OCI-LY7 (cell line): ENCODE measurements around the gene TMEM131L. TPM values are rescaled to one million over a fixed set of nuclear protein-coding genes. Genes with fewer than 3 reads are reported as not detected.

ENCODE experiments used
- BruUV-seq: library from RNA; stranded (reverse); fragments of 400-500 nt; replicated peaks from 2 replicates; lab custom pipeline; 2021; lab: Mats Ljungman, UMichigan
- CTCF ChIA-PET: fragments of 300-600 bp; sonication (Branson Sonifier 250); formaldehyde crosslinking; loops from one replicate; lab custom pipeline; 2022; ENCODE audit warnings: antibody characterized with exemption; ENCODE audit not compliant: unreplicated experiment; lab: Charles Lee
- POLR2A ChIA-PET: fragments of 300-600 bp; sonication (Branson Sonifier 250); formaldehyde crosslinking; loops from one replicate; lab custom pipeline; 2022; ENCODE audit warnings: antibody characterized with exemption; lab: Charles Lee
- DNase-seq: peaks from one replicate; pipeline ENCODE4 v3.0.0-alpha.2; 2015; ENCODE audit warnings: low spot score
- H2AFZ ChIP-seq: fragments of 200-600 bp; sonication (generic), shearing (Covaris generic); 2 replicates; pipeline ENCODE4 v1.6.1; 2014; ENCODE audit warnings: mild to moderate bottlenecking, antibody characterized with exemption, low read length, moderate library complexity
- H3K27ac ChIP-seq: fragments of 200-600 bp; sonication (generic); 2 replicates; pipeline ENCODE4 v1.5.1; 2014; ENCODE audit warnings: mixed run types, low read depth, mild to moderate bottlenecking, moderate library complexity, low read length, inconsistent platforms; ENCODE audit not compliant: poor library complexity, severe bottlenecking
- H3K36me3 ChIP-seq: fragments of 200-600 bp; sonication (generic); 2 replicates; pipeline ENCODE4 v1.6.1; 2014; ENCODE audit warnings: mild to moderate bottlenecking, antibody characterized with exemption, low read length, moderate library complexity, mixed read lengths; ENCODE audit not compliant: insufficient read depth
- H3K4me1 ChIP-seq: fragments of 200-600 bp; sonication (generic); 2 replicates; pipeline ENCODE4 v1.5.1; 2014; ENCODE audit warnings: mild to moderate bottlenecking, low read length; ENCODE audit not compliant: insufficient read depth, poor library complexity, severe bottlenecking
- H3K4me2 ChIP-seq: fragments of 200-600 bp; sonication (generic); 2 replicates; pipeline ENCODE4 v1.6.1; 2014; ENCODE audit warnings: mild to moderate bottlenecking, low read length
- H3K4me3 ChIP-seq: fragments of 200-600 bp; sonication (generic); 2 replicates; pipeline ENCODE4 v1.5.1; 2014; ENCODE audit warnings: mild to moderate bottlenecking, low read depth, low read length; ENCODE audit not compliant: poor library complexity, severe bottlenecking
- H3K79me2 ChIP-seq: fragments of 200-600 bp; sonication (generic); 2 replicates; pipeline ENCODE4 v1.6.1; 2016; ENCODE audit warnings: low read depth, mild to moderate bottlenecking, low read length, moderate library complexity, mixed read lengths; ENCODE audit not compliant: insufficient read depth
- H3K9me2 ChIP-seq: fragments of 200-600 bp; sonication (generic); 2 replicates; pipeline ENCODE4 v1.6.1; 2016; ENCODE audit warnings: mild to moderate bottlenecking, low read length, mixed read lengths; ENCODE audit not compliant: insufficient read depth
- H3K9me3 ChIP-seq: fragments of 200-600 bp; sonication (generic); 2 replicates; pipeline ENCODE4 v1.6.1; 2014; ENCODE audit warnings: mild to moderate bottlenecking, mixed run types, low read length, mixed read lengths
- H4K20me1 ChIP-seq: fragments of 200-600 bp; sonication (generic); 2 replicates; pipeline ENCODE4 v1.6.1; 2014; ENCODE audit warnings: mild to moderate bottlenecking, antibody characterized with exemption, low read length, moderate library complexity, mixed read lengths; ENCODE audit not compliant: insufficient read depth
- EZH2phosphoT487 ChIP-seq: fragments of 200-600 bp; sonication (generic); IDR thresholded peaks from 2 replicates; pipeline ENCODE4 v1.6.1; 2018; ENCODE audit warnings: low read depth, borderline replicate concordance, mild to moderate bottlenecking, mixed run types, antibody characterized with exemption, low read length, moderate library complexity, mixed read lengths
- intact Hi-C: fragments of 100-400 bp; cut with micrococcal nuclease; formaldehyde crosslinking; loops from one replicate; pipeline ENCODE4 v1.10.0; 2022; ENCODE audit not compliant: unreplicated experiment
- total RNA-seq, 2 experiments: library from RNA; depleted of rRNA in 1 of 2; stranded (reverse); fragments of >200 nt in 1 of 2; shearing (Covaris generic) in 1 of 2; gene quantifications; 2 replicates each; pipeline ENCODE4 v1.2.3, GENCODE V29; 2014 to 2022
- TF ChIP-seq, protein P1 (sequence below): fragments of 200-600 bp; sonication (generic); conservative IDR thresholded peaks from 2 replicates; pipeline ENCODE4 v1.5.1; 2014; ENCODE audit warnings: mild to moderate bottlenecking, antibody characterized with exemption, low read length, moderate library complexity, mixed read lengths

TMEM131L gene
- total RNA-seq, 2 experiments from 2014 or later = 133 to 148 TPM

GRCh38 chr4:153522802-153523094 lies 56.6 kb downstream of the TMEM131L start:
- Histone ChIP-seq H3K4me1 (peaks cover 83% of the 10 kb centered on the region), H4K20me1 (peaks cover 60% of the 10 kb centered on the region), H3K4me2 (peak overlapping the region; percentile 62), H3K27ac (peak overlapping the region; percentile 62), H3K4me3 (peak overlapping the region; percentile 22), H3K36me3 (peaks cover 99% of the 10 kb centered on the region), H3K9me3 (no peaks in the 10 kb centered on the region; the same call in 1 of the 2 replicates), H3K9me2 (no peaks in the 10 kb centered on the region), H2AFZ (no peak overlapping the region), H3K79me2 (peaks cover 100% of the 10 kb centered on the region)
- no TSS peak for BruUV-seq
- POLR2A ChIA-PET = interaction anchor here (0.7 to 1.2 kb wide), 3 partner anchors 9 to 177 kb away, joined by 3 read pairs; no protein-coding TSS in a partner anchor
- intact Hi-C loops = loop anchor here (5.0 kb wide), 1 partner anchor 90 kb away; no protein-coding TSS in a partner anchor
- CTCF ChIA-PET = no interaction called here
- TF ChIP-seq, protein P1, sequence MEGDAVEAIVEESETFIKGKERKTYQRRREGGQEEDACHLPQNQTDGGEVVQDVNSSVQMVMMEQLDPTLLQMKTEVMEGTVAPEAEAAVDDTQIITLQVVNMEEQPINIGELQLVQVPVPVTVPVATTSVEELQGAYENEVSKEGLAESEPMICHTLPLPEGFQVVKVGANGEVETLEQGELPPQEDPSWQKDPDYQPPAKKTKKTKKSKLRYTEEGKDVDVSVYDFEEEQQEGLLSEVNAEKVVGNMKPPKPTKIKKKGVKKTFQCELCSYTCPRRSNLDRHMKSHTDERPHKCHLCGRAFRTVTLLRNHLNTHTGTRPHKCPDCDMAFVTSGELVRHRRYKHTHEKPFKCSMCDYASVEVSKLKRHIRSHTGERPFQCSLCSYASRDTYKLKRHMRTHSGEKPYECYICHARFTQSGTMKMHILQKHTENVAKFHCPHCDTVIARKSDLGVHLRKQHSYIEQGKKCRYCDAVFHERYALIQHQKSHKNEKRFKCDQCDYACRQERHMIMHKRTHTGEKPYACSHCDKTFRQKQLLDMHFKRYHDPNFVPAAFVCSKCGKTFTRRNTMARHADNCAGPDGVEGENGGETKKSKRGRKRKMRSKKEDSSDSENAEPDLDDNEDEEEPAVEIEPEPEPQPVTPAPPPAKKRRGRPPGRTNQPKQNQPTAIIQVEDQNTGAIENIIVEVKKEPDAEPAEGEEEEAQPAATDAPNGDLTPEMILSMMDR = no peak
- no peak for TF ChIP-seq EZH2phosphoT487
- DNase-seq = peak; percentile 27

DNA sequence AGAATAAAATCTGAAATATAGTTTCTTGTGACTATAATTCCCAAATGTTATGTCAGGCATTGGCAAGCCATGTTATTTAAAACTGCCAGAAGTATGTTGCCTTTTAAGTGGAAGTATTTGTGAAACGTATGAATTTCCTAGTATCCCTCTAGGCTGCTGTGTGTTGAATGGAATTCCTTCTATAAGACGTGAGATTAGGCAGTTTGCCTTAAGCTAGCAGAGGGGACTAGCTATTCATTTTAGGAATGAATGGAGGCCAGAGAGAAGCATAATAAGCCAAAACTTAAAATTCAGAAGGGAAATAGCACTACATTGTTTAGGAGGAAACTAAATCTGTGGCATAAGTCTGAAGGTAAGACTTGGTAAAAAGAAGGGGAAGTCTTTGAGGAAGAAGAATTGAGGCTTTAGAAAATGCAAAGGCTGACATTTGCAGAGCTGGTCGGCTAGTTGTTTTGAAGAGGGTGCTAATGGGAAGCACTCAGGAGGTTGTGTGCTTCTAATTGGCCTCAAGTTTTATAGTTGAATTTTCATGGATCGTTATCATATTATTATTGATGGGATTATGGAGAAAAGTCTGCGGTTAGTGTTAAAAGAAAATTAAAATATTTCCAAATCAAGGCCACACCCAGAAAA lies 57.1 kb downstream of the TMEM131L start:
- POLR2A ChIA-PET = interaction anchor here (0.6 to 1.8 kb wide), 6 partner anchors 9 to 177 kb away, joined by 3 to 10 read pairs (median 4); partner anchors contain the start of gene TMEM131L
- Histone ChIP-seq H3K9me3 (no peaks in the 10 kb centered on the region; the same call in 1 of the 2 replicates), H3K27ac (peak overlapping the region; percentile 62), H3K36me3 (peaks cover 99% of the 10 kb centered on the region), H3K4me1 (peaks cover 85% of the 10 kb centered on the region), H3K4me3 (no peak overlapping the region), H3K9me2 (no peaks in the 10 kb centered on the region), H4K20me1 (peaks cover 63% of the 10 kb centered on the region), H3K79me2 (peaks cover 100% of the 10 kb centered on the region), H2AFZ (no peak overlapping the region), H3K4me2 (peak overlapping the region; percentile 62)
- CTCF ChIA-PET = no interaction called here
- DNase-seq = peak; percentile 34
- intact Hi-C loops = loop anchor here (5.0 kb wide), 1 partner anchor 91 kb away; no protein-coding TSS in a partner anchor
- TF ChIP-seq, protein P1 = no peak
- no TSS peak for BruUV-seq

- Histone ChIP-seq H4K20me1 (peaks cover 63% of the 10 kb centered on the region), H2AFZ (no peak overlapping the region), H3K4me1 (peaks cover 85% of the 10 kb centered on the region), H3K36me3 (peaks cover 99% of the 10 kb centered on the region), H3K79me2 (peaks cover 100% of the 10 kb centered on the region), H3K4me2 (peak overlapping the region; percentile 62), H3K9me2 (no peaks in the 10 kb centered on the region), H3K27ac (peak overlapping the region; percentile 62), H3K9me3 (no peaks in the 10 kb centered on the region; the same call in 1 of the 2 replicates), H3K4me3 (no peak overlapping the region)
- ChIA-PET POLR2A (interaction anchor here (0.6 to 1.8 kb wide), 12 partner anchors 9 to 178 kb away, joined by 3 to 10 read pairs (median 4); partner anchors contain the start of gene TMEM131L), CTCF (no interaction called here)
- TF ChIP-seq EZH2phosphoT487 = no peak
- TF ChIP-seq, protein P1 = no peak
- intact Hi-C loops = loop anchor here (5.0 kb wide), 1 partner anchor 92 kb away; no protein-coding TSS in a partner anchor
- BruUV-seq = no TSS peak
- DNase-seq = no peak
Measured at GRCh38 chr4:153523941-153524386, 57.8 kb downstream of the TMEM131L start.
